HG02981 (cell line): Measurements from ENCODE around the gene FAM32A.

ENCODE experiments used
- ATAC-seq: cut with Tn5 transposase; IDR thresholded peaks from one replicate; pipeline ENCODE4 v1.9.1; 2021; ENCODE audit warnings: mild to moderate bottlenecking, moderate library complexity; ENCODE audit not compliant: unreplicated experiment

The FAM32A gene

GRCh38 chr19:16200038-16201010 lies 15.1 kb downstream of the FAM32A start:
- ATAC-seq, result no peak

GRCh38 chr19:16201011-16201391 lies 15.8 kb downstream of the FAM32A start:
- ATAC-seq, result no peak

GRCh38 chr19:16202320-16203255 lies 17.4 kb downstream of the FAM32A start:
- ATAC-seq, result no peak

GRCh38 chr19:16203256-16204004 lies 18.2 kb downstream of the FAM32A start:
- ATAC-seq, result no peak

- ATAC-seq, result no peak
Observed at GRCh38 chr19:16204005-16204294, 18.7 kb downstream of the FAM32A start.

- no peak for ATAC-seq
Observed at GRCh38 chr19:16205205-16206045, 20.2 kb downstream of the FAM32A start.

GRCh38 chr19:16206046-16206605 lies 20.9 kb downstream of the FAM32A start:
- no peak for ATAC-seq

GRCh38 chr19:16206637-16207036 lies 21.4 kb downstream of the FAM32A start:
- ATAC-seq, result no peak

- ATAC-seq, result no peak
Observed at GRCh38 chr19:16207063-16207462, 21.9 kb downstream of the FAM32A start.

GRCh38 chr19:16207490-16208025 lies 22.3 kb downstream of the FAM32A start:
- no peak for ATAC-seq

- ATAC-seq, result no peak
Observed at GRCh38 chr19:16208064-16208759, 23.0 kb downstream of the FAM32A start.

- no peak for ATAC-seq
Observed at GRCh38 chr19:16208847-16209665, 23.8 kb downstream of the FAM32A start.

- no peak for ATAC-seq
Observed at GRCh38 chr19:16210168-16210567, 25.0 kb downstream of the FAM32A start.

GRCh38 chr19:16213076-16213475 lies 27.9 kb downstream of the FAM32A start:
- ATAC-seq, result no peak

GRCh38 chr19:16216744-16217670 lies 31.8 kb downstream of the FAM32A start:
- no peak for ATAC-seq

- ATAC-seq, result no peak
Observed at GRCh38 chr19:16217716-16218451, 32.7 kb downstream of the FAM32A start.
